ENCODE results near the gene LAIR2. TPM values are rescaled to one million over a fixed set of nuclear protein-coding genes. Genes with fewer than 3 reads are reported as not detected.

LAIR2 gene, protein sequence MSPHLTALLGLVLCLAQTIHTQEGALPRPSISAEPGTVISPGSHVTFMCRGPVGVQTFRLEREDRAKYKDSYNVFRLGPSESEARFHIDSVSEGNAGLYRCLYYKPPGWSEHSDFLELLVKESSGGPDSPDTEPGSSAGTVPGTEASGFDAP
- total RNA-seq (not detected), polyA plus RNA-seq (under 1 TPM in 1 of 3 donors, not detected in 2; 0.30 TPM)
- long read RNA-seq, donor 1: 0 reads
- long read RNA-seq, donor 2, partial matches to known transcripts: 0 of 1 reads
- long read RNA-seq, donor 2, other reads (novel, unspliced or antisense): 0 of 1 reads
- long read RNA-seq, donor 3: 0 reads
- long read RNA-seq, donor 4: 0 reads
- long read RNA-seq, donor 5: 0 reads
- long read RNA-seq, donor 6, partial matches to known transcripts: 0 of 1 reads
- long read RNA-seq, donor 6, other reads (novel, unspliced or antisense): 0 of 1 reads
- long read RNA-seq, donor 7, partial matches to known transcripts: 0 of 1 reads
- long read RNA-seq, donor 7, other reads (novel, unspliced or antisense): 0 of 1 reads
- long read RNA-seq, donor 8: 0 reads
- long read RNA-seq, donor 9: 0 reads
- long read RNA-seq, donor 10: 0 reads

DNA sequence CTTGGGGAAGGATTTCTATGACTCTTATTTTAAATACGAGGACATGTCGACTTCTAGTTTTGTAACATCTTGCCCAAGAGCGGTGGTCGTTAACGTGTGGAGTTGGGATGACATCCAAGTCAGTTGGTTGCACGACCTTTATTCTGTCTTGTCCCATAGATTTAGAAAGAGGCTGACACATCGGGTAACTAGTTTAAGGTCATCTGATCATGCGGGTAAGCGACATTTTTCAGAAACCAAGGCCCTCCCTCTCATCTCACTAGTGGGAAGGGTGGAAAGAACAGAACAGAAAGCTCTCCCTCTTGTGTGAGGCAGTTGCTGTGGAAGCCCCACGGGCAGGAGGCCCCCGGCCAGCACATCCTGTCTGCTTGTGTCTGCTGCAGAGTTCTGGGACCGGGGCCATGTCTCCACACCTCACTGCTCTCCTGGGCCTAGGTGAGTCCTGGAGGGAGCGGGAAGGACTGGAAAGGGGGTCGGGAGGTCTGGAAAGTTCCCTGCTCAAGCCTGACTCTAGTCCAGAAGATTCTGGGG is at the start of gene LAIR2:
Gene LAIR2, plus strand, starts transcription at position 314 of the 531 bp plus-strand sequence. Its CDS starts 88 bp downstream, at position 402.
- WGBS, 5 donors: 64 to 79% (median 72%) methylated on average over 12 to 14 of the region's 14 CpGs

DNA sequence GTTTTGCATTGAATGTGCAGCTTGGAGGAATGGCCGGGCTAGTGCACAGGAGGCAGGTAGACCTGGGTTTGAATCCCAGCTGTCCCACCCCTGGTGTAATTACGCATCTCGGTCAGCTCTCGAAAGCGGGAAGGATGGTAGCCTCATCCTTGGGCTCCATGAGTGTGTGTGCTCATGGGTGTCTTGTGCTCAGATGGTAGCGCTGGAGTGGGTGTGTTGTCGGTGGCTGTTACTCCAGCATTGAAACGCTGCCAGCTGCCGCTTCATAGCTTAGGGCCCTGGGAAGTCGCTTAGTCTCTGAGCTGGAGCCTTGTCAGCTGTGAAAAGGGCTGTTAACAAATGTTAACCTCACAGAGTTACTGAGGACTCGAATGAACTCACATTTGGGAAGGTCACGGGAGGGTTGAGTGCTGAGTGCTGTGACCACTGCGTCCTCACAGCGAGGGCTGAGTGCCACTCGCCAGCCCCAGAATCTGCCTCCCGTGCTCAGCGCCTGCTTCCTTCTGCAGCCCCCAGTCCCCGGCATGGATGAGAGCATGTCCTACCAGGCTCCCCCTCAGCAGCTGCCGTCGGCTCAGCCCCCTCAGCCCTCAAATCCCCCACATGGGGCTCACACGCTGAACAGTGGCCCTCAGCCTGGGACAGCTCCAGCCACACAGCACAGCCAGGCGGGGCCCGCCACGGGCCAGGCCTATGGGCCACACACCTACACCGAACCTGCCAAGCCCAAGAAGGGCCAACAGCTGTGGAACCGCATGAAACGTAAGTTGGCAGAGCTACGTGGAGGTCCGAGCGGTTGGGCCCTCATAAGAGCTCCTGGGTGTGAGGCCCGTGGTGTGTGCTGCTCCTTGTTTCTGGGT is 48.5 kb upstream of the LAIR2 start:
- TF ChIP-seq, protein P1, sequence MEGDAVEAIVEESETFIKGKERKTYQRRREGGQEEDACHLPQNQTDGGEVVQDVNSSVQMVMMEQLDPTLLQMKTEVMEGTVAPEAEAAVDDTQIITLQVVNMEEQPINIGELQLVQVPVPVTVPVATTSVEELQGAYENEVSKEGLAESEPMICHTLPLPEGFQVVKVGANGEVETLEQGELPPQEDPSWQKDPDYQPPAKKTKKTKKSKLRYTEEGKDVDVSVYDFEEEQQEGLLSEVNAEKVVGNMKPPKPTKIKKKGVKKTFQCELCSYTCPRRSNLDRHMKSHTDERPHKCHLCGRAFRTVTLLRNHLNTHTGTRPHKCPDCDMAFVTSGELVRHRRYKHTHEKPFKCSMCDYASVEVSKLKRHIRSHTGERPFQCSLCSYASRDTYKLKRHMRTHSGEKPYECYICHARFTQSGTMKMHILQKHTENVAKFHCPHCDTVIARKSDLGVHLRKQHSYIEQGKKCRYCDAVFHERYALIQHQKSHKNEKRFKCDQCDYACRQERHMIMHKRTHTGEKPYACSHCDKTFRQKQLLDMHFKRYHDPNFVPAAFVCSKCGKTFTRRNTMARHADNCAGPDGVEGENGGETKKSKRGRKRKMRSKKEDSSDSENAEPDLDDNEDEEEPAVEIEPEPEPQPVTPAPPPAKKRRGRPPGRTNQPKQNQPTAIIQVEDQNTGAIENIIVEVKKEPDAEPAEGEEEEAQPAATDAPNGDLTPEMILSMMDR (IDR thresholded peaks at IDR 0.05): no peak
- TF ChIP-seq POLR2AphosphoS5 (IDR thresholded peaks at IDR 0.05) (no peak), POLR2A (IDR thresholded peaks at IDR 0.05) (no peak), EP300 (IDR thresholded peaks at IDR 0.05) (no peak)
- no peak for DNase-seq
- Histone ChIP-seq H3K9me3 (no peaks in the 10 kb centered on the region), H3K4me3 (no peak overlapping the region), H3K27me3 (no peaks in the 10 kb centered on the region), H3K27ac (no peak overlapping the region), H3K36me3 (peaks cover 78 to 86% (median 85%) of the 10 kb centered on the region in 4 donors), H3K4me1 (peaks cover 31 to 55% (median 41%) of the 10 kb centered on the region in 4 donors)
- WGBS, 5 donors: 91 to 94% (median 93%) methylated on average over 19 to 31 of the region's 31 CpGs
- intact Hi-C loops (cut with DNase I; ENCODE audit: low total_unique reads): no loop called here

More for the DNA sequence above, at the start of gene LAIR2:
- Histone ChIP-seq H3K4me3 (no peak within 1 kb of the TSS), H3K9me3 (no peaks in the 10 kb centered on the region), H3K27ac (no peak within 1 kb of the TSS), H3K4me1 (peaks cover 0 to 4% (median 0%) of the 10 kb centered on the region in 4 donors), H3K36me3 (no peaks in the 10 kb centered on the region), H3K27me3 (peaks cover 0 to 39% (median 3%) of the 10 kb centered on the region in 3 donors)
- TF ChIP-seq EP300 (IDR thresholded peaks at IDR 0.05): no peak
- no peak for TF ChIP-seq POLR2AphosphoS5 (IDR thresholded peaks at IDR 0.05)
- TF ChIP-seq, protein P1 (IDR thresholded peaks at IDR 0.05): no peak
- TF ChIP-seq POLR2A (IDR thresholded peaks at IDR 0.05): no peak
- no peak for DNase-seq
- intact Hi-C loops (cut with DNase I; ENCODE audit: low total_unique reads): no loop called here

DNA sequence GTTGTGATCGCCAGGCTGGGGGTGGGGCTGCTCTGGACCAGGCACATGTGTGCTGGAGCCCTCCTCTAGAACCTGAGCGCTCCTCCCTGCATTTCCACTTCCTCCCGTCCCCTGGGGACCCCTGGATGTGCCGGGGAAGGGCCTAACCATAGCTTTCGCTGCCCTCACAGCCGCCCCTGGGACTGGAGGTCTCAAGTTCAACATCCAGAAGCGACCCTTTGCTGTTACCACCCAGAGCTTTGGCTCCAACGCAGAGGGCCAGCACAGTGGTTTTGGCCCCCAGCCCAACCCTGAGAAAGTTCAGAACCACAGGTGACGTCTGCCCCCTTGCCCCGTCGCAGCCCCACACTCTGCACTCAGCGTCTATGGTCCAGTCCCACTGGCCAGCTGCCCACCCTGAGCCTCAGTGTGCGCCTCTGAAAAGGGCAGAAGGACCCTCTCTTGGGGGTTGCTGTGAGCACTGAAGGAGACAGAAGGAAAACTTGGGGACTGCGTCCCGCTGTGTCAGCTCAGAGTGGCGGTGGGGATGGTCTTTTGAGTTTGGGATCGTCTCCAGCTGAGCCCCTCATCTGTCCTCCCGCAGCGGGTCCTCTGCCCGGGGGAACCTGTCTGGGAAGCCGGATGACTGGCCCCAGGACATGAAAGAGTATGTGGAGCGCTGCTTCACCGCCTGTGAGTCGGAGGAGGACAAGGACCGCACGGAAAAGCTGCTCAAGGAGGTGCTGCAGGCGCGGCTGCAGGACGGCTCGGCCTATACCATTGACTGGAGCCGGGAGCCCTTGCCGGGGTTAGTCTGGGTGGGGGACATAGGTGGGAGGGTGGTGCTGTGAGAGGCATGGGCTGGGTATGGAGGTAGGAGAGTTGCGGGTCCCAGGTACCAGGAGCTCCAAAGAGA is 47.6 kb upstream of the LAIR2 start:
- no peak overlapping the region for H3K4me3 ChIP-seq
- DNase-seq: no peak
- peaks cover 79 to 94% (median 94%) of the 10 kb centered on the region in 4 donors for H3K36me3 ChIP-seq
- H3K27me3 ChIP-seq: no peaks in the 10 kb centered on the region
- no peak overlapping the region for H3K27ac ChIP-seq
- no peaks in the 10 kb centered on the region for H3K9me3 ChIP-seq
- intact Hi-C loops (cut with DNase I; ENCODE audit: low total_unique reads): no loop called here
- 90 to 94% (median 93%) methylated on average over 30 to 33 of the region's 33 CpGs for WGBS, 5 donors
- TF ChIP-seq POLR2A (IDR thresholded peaks at IDR 0.05) (no peak), POLR2AphosphoS5 (IDR thresholded peaks at IDR 0.05) (no peak), EP300 (IDR thresholded peaks at IDR 0.05) (no peak)
- TF ChIP-seq, protein P1 (IDR thresholded peaks at IDR 0.05): no peak
- peaks cover 30 to 61% (median 46%) of the 10 kb centered on the region in 4 donors for H3K4me1 ChIP-seq
